GM21515 (cell line): ENCODE data around the gene NAGS.
"Not testable (repeated sequence)": the region's sequence is repeated elsewhere in the genome, so short reads cannot be mapped to it uniquely, and the experiment has no call there.

Experiments
- ATAC-seq: cut with Tn5 transposase; IDR thresholded peaks from one replicate; pipeline ENCODE4 v1.9.1; 2021; ENCODE audit not compliant: unreplicated experiment

Gene NAGS

GRCh38 chr17:44038604-44039011 is 34.2 kb downstream of the NAGS start:
- ATAC-seq = no peak

DNA sequence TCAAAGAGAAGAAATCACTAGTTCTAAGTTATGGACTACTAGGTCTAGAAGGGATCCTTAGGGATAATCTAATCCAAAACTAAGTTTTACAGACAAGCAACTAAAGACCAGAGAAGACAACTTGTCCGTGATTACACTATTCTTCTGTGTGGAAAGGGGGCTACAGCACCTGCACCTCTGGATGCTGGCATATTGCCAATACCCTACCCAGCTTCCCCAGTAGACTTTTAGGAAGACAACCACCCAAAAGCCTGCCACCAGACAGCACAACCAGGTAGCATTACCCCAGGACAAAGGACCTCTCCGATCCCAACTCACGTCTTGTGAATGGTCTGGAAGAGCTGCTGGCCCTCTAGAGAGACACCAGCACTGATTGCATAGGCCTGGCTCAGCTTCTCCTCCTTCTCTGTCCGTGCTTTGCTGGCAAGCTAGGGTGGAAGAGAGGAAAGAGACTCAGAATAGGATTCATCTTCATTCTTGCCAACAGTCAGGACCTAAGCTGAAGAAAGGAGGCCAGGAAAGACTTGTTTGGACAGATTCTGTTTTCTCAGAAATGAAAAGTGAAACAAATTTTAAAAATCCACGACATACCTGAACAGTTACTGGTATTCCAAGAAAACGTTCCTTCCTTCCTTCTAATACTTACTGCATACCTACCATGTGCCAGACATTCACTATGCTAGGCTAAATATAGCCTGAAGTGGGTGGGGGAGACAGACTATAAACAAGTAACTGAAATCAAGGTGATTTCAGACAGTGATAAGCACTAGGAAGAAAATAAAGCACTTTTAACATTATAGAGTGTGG is 35.6 kb downstream of the NAGS start:
- ATAC-seq = no peak

GRCh38 chr17:44043272-44043696 is 38.9 kb downstream of the NAGS start:
- no peak for ATAC-seq

DNA sequence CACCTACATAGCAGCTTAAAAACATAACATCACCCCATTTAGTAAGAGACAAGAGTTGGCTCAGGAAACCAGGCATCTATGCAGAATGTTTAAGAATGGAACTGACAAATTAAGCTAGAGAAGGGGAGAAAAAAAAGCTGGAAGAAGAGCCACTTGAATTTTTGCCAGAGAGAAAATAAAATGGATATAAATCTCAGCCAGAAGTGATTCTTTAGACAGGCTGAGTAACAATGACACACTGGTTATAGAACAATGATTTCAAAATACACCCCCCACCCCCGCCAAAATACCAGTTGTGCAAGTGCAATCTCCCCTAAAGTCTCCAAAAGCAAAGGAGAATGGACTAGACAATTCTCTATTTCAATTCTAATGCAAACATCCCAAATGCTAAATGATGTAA is 39.6 kb downstream of the NAGS start:
- ATAC-seq = no peak

- ATAC-seq = no peak
Measured at GRCh38 chr17:44045486-44045885, 41.1 kb downstream of the NAGS start.

- ATAC-seq = not testable (repeated sequence)
Measured at GRCh38 chr17:44046893-44047292, 42.5 kb downstream of the NAGS start.

GRCh38 chr17:44049294-44050060 is 45.1 kb downstream of the NAGS start:
- no peak for ATAC-seq

DNA sequence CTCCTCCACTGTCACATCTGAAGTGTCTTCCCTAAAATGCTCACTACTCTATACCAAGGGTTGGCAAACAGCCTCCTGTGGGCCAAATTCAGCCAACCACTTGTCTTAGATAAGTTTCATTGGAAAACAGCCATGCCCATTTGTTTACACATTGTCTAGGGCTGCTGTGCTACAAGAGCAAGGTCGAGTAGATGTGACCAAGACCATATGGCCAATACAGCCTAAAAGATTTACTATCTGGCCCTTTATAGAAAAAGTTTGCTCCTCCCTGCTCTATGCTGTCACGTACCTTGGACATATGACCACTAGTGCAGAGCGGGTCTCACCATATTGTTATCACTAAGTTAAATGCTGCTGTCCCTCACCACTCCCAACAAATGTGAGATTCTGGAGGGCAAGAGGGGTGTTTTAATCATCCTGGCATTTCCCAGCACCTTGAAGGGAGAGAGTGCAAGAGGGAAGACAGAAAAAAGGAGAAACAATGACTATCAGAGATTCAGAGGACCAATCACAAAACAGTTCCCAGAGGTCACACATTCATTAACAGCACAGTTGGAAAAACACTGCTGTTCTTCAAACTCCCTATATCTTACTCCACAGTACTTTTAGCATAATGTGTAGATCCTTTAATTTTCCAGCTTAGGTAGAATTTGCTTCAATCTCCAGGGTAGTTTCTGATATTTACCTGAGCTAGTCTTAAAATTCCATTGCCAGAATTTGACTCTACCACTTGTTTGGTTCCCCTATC is 48.9 kb downstream of the NAGS start:
- ATAC-seq = no peak
